Muscle layer of duodenum (tissue), 2 donors: ENCODE results near the gene PDZD7.

ENCODE experiments used
- H3K27ac ChIP-seq: one replicate; pipeline ENCODE4 v1.7.0; 2013; ENCODE audit warnings: mild to moderate bottlenecking, low read length
- H3K27me3 ChIP-seq: one replicate; pipeline ENCODE4 v1.7.0; 2013; ENCODE audit warnings: low read depth, mild to moderate bottlenecking, control low read depth, low read length
- H3K36me3 ChIP-seq, 2 donors: one replicate each; pipeline ENCODE4 v1.7.0; 2013; ENCODE audit warnings: low read length in 2 of 2, control low read depth in 1 of 2, mild to moderate bottlenecking in 1 of 2; ENCODE audit not compliant: insufficient read depth in 2 of 2, control insufficient read depth in 1 of 2
- H3K4me1 ChIP-seq, 2 donors: one replicate each; pipeline ENCODE4 v1.7.0; 2013; ENCODE audit warnings: low read length in 2 of 2, mild to moderate bottlenecking in 2 of 2, control low read depth in 1 of 2, moderate library complexity in 1 of 2; ENCODE audit not compliant: insufficient read depth in 2 of 2, control insufficient read depth in 1 of 2
- H3K4me3 ChIP-seq, 2 donors: one replicate each; pipeline ENCODE4 v1.7.0; 2013; ENCODE audit warnings: low read length in 2 of 2, low read depth in 1 of 2, mild to moderate bottlenecking in 1 of 2
- H3K9me3 ChIP-seq, 2 donors: one replicate each; pipeline ENCODE4 v1.7.0; 2013; ENCODE audit warnings: low read length in 2 of 2, control low read depth in 1 of 2, mild to moderate bottlenecking in 1 of 2; ENCODE audit not compliant: control insufficient read depth in 1 of 2
- donor health status: healthy.

Gene PDZD7

DNA sequence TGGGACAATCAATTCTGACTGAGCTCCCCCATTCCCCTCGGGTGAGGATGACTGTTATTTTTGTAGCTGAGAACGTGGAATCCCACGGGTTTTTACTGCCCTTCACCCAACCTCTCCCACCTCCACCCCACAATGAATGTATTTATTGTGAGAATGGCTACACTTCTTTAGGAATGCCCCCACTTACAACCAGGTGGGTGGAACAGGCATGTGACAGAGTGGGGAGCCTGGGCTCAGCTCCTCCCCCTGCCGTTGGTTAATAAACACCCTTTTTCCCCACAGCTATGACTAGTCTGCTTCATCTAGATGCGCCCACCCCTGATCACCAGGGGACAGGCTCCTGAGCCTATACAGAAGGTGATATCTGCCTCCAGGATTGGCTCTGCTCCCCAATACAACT lies 45.6 kb downstream of the PDZD7 start:
- Histone ChIP-seq H3K36me3 (peaks cover 27 to 31% of the 10 kb centered on the region in 2 donors), H3K27ac (no peak overlapping the region)

DNA sequence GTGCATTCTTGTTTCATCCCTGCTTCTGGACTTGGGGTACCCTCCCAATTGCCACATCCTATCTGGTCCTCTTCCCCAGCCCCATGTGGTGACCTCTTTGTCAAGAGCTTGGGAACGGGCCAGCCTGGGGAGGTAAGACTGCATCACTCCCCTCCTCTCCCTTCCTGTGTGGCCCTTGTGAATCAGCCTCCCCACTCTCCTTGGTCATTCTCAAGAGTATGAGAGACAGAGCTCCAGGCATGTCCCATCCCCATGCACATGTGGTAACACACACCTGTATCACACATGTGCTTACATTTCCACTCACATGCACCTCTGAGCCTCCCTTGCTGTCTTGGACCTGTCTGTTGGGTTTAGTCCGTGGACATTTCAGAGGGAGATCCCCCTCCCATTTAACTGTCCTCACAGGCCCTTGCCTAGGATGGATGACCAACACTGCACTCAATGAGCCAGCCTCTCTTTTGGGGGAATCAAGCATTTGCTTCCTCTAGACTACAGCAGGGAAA lies 46.2 kb downstream of the PDZD7 start:
- Histone ChIP-seq H3K4me3 (no peak overlapping the region), H3K36me3 (peaks cover 29 to 31% of the 10 kb centered on the region in 2 donors), H3K27ac (no peak overlapping the region), H3K27me3 (no peaks in the 10 kb centered on the region), H3K9me3 (no peaks in the 10 kb centered on the region), H3K4me1 (peaks cover 13 to 22% of the 10 kb centered on the region in 2 donors)

More for the DNA sequence above, 45.6 kb downstream of the PDZD7 start:
- no peaks in the 10 kb centered on the region for H3K9me3 ChIP-seq
- no peaks in the 10 kb centered on the region for H3K27me3 ChIP-seq
- H3K4me1 ChIP-seq: peaks cover 13 to 22% of the 10 kb centered on the region in 2 donors
- no peak overlapping the region for H3K4me3 ChIP-seq

DNA sequence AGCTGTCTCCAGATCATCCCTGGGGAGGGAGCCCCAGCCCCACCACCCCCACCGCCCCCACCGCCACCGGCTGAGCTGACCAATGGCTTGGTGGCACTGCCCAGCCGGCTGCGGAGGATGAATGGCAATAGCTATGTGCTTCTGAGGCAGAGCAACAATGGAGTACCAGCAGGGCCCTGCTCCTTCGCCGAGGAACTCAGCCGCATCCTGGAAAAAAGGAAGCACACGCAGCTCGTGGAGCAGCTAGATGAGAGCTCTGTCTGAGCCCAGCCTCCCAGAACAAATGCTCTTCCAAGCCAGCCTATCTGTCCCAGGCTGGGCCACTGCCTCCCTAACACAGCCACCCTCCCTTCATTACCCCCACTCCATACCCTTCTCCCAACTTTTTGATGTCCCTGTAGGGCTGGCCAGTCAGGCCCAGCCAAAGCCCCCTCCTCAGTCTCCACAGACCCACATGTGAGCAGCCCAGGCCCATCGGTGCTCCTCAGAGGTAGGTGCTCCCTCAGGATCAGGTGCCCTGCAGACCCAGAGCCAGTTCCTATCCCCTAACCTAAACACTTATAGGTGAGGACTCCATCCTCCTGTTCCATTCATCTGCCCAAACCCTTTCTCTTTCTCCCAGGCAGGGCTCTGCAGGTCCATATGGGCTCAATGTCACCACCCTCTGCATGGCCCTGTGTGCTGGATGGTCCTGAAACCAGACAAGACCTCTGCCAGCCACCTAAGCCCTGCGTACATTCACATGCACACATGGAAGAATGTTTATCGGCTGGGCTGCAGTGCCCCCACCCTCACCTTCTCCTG lies 46.9 kb downstream of the PDZD7 start:
- no peak overlapping the region for H3K27ac ChIP-seq
- H3K36me3 ChIP-seq: peaks cover 25 to 31% of the 10 kb centered on the region in 2 donors

DNA sequence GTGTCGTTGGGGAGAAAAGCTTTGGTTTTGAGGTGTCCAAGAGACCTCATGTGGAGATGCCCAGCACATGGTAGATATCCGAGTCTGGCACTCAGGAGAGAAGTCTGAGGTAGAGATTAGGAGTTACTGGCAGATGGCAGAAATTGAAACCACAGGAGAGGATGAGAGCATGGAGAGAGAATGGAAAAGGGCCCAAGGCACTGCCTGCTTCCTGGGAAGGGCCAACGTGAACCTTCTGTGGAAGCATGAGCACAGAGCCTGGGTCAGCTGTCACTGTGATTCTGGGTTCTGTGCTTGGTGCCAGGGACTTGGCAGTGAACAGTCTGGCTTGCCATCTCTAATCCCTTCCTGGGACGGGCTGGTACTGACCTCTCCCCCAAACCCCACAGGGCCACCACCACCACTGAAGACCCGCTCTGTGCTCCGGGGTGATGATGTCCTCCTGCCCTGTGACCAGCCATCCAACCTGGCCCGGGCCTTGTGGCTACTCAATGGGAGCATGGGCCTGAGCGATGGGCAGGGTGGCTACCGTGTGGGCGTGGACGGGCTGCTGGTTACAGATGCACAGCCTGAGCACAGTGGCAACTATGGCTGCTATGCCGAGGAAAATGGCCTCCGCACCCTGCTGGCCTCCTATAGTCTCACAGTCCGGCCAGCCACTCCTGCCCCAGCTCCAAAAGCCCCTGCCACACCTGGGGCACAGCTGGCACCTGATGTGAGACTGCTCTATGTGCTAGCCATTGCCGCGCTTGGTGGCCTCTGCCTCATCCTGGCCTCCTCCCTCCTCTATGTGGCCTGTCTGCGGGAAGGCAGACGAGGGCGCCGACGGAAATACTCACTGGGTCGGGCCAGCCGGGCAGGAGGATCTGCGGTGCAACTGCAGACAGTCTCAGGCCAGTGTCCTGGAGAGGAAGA lies 47.8 kb downstream of the PDZD7 start:
- H3K36me3 ChIP-seq: peaks cover 31 to 37% of the 10 kb centered on the region in 2 donors
- no peak overlapping the region for H3K27ac ChIP-seq
- H3K9me3 ChIP-seq: no peaks in the 10 kb centered on the region
- H3K4me3 ChIP-seq: no peak overlapping the region
- no peaks in the 10 kb centered on the region for H3K27me3 ChIP-seq
- H3K4me1 ChIP-seq: peaks cover 11 to 15% of the 10 kb centered on the region in 2 donors

More for the DNA sequence above, 46.9 kb downstream of the PDZD7 start:
- Histone ChIP-seq H3K4me3 (no peak overlapping the region), H3K9me3 (no peaks in the 10 kb centered on the region), H3K27me3 (no peaks in the 10 kb centered on the region), H3K4me1 (peaks cover 13 to 22% of the 10 kb centered on the region in 2 donors)

DNA sequence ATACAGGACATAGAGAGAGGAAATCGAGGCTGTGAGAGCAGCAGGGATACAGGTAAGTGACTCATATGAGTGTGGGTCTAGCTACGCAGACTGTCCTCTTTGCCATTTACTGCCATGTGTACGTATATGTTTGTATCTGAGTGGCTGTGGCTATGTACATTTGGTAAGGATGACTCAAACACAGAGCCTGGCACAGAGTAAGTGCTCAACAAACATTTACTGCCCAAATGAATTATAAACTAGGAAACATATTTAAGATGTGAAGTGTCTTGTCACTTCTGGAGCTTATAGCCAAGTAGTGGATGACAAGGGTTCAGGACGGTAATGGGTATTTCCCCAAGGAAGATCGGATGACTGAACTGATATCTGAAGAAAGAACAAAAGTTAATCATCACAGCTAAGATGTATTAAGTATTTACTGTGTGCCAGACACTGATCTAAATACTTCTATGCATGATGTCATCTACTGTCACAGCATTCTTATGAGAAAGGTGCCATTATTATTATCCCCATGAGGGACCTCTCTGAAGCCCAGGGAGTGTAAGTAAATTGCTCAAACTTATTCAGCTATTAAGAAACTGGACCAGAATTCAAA lies 49.7 kb downstream of the PDZD7 start:
- Histone ChIP-seq H3K4me3 (no peak overlapping the region), H3K27ac (no peak overlapping the region), H3K36me3 (peaks cover 35 to 37% of the 10 kb centered on the region in 2 donors), H3K9me3 (no peaks in the 10 kb centered on the region), H3K4me1 (peaks cover 1 to 2% of the 10 kb centered on the region in 2 donors), H3K27me3 (no peaks in the 10 kb centered on the region)

DNA sequence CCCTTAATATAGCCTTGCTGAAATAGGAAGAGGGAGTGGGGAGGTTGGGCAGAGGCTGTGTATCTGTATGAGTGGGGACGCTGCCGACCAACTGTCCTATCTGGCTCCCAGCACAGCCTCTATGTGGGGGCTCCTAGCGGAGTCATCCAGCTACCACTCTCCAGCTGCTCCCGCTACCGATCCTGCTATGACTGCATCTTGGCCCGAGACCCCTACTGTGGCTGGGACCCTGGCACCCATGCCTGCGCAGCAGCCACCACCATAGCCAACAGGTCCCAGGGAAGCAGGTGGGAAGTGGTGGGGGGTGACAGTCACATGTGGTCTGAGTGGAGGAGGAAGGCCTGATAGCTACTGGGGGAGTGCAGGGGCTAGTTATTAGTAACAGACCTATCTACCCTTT lies 50.2 kb downstream of the PDZD7 start:
- no peaks in the 10 kb centered on the region for H3K9me3 ChIP-seq
- H3K36me3 ChIP-seq: peaks cover 31 to 37% of the 10 kb centered on the region in 2 donors
- H3K27me3 ChIP-seq: no peaks in the 10 kb centered on the region
- H3K4me3 ChIP-seq: no peak overlapping the region
- no peak overlapping the region for H3K27ac ChIP-seq
- H3K4me1 ChIP-seq: no peaks in the 10 kb centered on the region

DNA sequence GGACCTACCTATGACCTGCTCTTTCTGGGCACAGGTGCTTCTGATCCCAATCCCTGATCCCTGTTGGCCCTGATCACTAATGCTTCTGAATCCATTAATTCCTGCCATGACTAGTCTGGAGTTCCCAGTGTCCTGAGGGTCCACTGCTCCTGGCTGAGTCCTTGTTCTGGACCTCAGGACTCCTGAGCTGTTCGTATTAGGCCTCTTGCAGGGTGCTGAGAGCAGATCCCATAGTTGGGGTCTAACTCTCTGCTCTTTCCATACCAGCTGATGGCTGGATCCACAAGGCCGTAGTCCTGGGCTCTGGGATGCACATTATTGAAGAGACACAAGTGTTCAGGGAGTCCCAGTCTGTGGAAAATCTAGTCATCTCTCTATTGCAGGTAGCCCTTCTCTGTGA lies 50.6 kb downstream of the PDZD7 start:
- H3K27me3 ChIP-seq: no peaks in the 10 kb centered on the region
- H3K4me3 ChIP-seq: no peak overlapping the region
- H3K4me1 ChIP-seq: no peaks in the 10 kb centered on the region
- H3K9me3 ChIP-seq: no peaks in the 10 kb centered on the region
- H3K27ac ChIP-seq: no peak overlapping the region
- H3K36me3 ChIP-seq: peaks cover 31 to 37% of the 10 kb centered on the region in 2 donors

DNA sequence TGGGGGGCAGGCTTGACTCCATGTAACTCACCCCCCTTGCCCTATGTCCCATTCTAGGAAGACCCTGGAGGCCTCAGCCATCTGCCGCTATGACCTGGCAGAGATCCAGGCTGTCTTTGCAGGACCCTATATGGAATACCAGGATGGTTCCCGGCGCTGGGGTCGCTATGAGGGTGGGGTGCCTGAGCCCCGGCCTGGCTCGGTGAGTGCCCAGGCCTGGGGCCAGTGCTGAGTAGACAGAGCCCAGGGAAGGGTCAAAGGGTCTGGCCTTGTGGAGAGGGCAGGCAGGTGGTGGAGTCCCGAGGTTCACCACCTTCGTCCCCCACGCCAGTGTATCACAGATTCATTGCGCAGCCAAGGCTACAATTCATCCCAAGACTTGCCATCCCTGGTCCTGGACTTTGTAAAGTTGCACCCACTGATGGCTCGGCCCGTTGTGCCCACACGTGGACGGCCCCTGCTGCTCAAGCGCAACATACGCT lies 51.1 kb downstream of the PDZD7 start:
- peaks cover 31 to 37% of the 10 kb centered on the region in 2 donors for H3K36me3 ChIP-seq
- no peak overlapping the region for H3K4me3 ChIP-seq
- no peaks in the 10 kb centered on the region for H3K27me3 ChIP-seq
- no peaks in the 10 kb centered on the region for H3K4me1 ChIP-seq
- H3K27ac ChIP-seq: no peak overlapping the region
- H3K9me3 ChIP-seq: no peaks in the 10 kb centered on the region

DNA sequence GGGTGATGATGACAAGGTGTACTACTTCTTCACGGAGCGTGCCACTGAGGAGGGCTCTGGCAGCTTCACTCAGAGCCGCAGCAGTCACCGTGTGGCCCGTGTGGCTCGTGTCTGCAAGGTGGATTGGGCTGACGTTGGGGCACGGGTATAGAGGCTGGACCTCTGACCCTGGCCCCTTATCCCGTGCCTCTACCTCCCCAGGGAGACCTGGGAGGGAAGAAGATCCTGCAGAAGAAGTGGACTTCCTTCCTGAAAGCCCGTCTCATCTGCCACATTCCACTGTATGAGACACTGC lies 52.1 kb downstream of the PDZD7 start:
- peaks cover 31 to 37% of the 10 kb centered on the region in 2 donors for H3K36me3 ChIP-seq
- no peak overlapping the region for H3K4me3 ChIP-seq
- H3K27me3 ChIP-seq: no peaks in the 10 kb centered on the region

DNA sequence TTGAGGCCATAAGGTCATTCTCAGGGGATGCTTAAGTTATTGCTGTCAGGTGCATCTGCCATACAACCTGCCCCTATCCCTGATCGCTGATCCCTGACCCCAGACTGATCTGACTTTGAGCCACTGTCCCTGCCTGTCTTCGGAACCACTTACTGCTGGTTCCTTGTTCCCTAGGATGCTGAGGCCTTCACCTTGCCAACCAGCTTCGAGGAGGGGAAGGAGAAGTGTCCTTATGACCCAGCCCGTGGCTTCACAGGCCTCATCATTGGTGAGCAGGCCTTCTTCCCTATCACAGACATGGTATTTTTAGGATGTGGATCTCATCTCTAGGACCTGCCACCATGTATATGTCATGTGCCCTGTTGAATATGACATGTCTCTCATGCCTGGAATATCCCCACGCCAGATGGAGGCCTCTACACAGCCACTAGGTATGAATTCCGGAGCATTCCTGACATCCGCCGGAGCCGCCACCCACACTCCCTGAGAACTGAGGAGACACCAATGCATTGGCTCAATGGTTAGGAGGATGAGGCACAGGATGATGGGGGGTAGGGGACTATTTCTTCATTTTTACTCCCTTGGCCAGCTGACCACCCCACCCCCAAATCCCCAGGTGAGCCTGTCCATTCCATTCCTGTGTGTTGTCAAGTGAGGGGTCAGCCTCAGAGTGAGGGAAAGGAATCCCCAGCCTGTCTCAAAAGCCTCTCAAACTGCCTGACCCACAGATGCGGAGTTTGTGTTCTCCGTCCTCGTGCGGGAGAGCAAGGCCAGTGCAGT lies 52.6 kb downstream of the PDZD7 start:
- Histone ChIP-seq H3K9me3 (no peaks in the 10 kb centered on the region), H3K27ac (no peak overlapping the region), H3K36me3 (peaks cover 31 to 34% of the 10 kb centered on the region in 2 donors)

More for the DNA sequence above, 52.1 kb downstream of the PDZD7 start:
- no peaks in the 10 kb centered on the region for H3K4me1 ChIP-seq
- H3K9me3 ChIP-seq: no peaks in the 10 kb centered on the region
- no peak overlapping the region for H3K27ac ChIP-seq

More for the DNA sequence above, 52.6 kb downstream of the PDZD7 start:
- H3K4me1 ChIP-seq: no peaks in the 10 kb centered on the region
- no peak overlapping the region for H3K4me3 ChIP-seq
- no peaks in the 10 kb centered on the region for H3K27me3 ChIP-seq
